Epithelial cell of proximal tubule (primary cell): ENCODE measurements around the gene SLC40A1. TPM values are rescaled to one million over a fixed set of nuclear protein-coding genes. Genes with fewer than 3 reads are reported as not detected.

Experiments
- DNase-seq: peaks from one replicate; pipeline ENCODE4 v3.0.0-alpha.2; 2011; ENCODE audit warnings: low read depth
- H3K4me3 ChIP-seq: 2 replicates; pipeline ENCODE4 v1.5.1; 2011; ENCODE audit warnings: low read depth, mild to moderate bottlenecking, low read length
- CTCF ChIP-seq: conservative IDR thresholded peaks from 2 replicates; pipeline ENCODE4 v1.5.1; 2012; ENCODE audit warnings: low read depth, mild to moderate bottlenecking, low read length
- total RNA-seq: library from RNA; depleted of rRNA; stranded (reverse); fragments of >200 nt; gene quantifications from 2 replicates; pipeline ENCODE4 v1.2.3, GENCODE V29; 2015

The SLC40A1 gene
- total RNA-seq, 1 donor from 2014 or later = 5.8 TPM

GRCh38 chr2:189527812-189528592, 52.6 kb downstream of the SLC40A1 start:
- no peak overlapping the region for H3K4me3 ChIP-seq
- no peak for DNase-seq
- no peak for TF ChIP-seq CTCF

DNA sequence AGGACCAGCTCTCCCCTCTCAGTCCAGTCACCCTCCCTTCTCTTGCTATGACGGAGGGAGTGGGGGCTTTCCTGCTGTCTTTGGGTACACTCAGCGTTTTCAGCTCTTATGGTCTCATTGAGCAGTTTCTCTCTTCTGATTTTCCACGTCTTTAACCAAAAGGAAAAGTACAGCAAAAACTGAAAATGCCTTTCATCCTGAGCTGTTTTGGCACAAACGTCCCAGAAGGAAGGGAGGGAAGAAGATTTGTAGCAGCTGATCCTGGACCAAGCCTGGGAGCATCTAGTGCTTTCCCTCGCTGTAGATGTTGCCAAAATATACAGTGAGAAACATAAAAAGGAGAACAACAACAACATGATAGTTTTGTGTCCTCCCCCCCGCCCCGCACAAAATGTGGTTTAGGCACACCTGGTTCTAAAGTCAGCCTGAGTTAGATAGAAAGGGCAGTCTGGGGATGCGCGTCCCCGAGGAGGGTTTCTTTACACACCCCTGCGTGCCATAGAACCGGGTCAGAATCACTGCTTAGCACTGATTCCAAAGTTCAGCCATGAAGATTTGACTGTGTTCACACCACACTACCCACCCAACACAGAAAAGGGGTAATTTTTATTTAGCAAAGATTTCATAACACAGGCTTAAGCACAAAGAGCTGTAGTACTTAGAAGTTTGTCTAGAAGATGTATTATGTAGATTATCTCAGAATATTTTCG, 53.4 kb downstream of the SLC40A1 start:
- TF ChIP-seq CTCF = no peak
- H3K4me3 ChIP-seq = no peak overlapping the region
- no peak for DNase-seq

GRCh38 chr2:189526241-189526640, 54.3 kb downstream of the SLC40A1 start:
- no peak overlapping the region for H3K4me3 ChIP-seq
- no peak for TF ChIP-seq CTCF
- DNase-seq = no peak

DNA sequence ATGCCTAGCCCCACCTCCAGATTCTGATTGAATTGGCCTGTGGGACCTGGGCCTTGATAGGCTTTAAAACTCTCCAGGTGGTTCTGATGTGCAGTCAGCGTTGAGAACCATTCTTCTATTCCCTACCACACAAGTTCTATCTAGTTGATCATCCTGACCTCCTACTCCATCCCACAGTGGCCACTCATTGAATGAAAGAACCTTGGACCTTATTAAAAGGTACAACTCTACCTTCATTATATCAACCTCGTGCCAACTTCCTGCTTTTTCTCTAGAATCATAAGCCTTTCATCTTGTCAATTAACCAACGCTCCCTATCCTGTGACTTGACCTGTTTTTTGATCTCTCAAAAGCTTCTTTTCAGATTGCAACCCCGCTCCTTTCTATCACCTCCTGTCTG, 55.8 kb downstream of the SLC40A1 start:
- H3K4me3 ChIP-seq = no peak overlapping the region
- no peak for TF ChIP-seq CTCF
- no peak for DNase-seq

DNA sequence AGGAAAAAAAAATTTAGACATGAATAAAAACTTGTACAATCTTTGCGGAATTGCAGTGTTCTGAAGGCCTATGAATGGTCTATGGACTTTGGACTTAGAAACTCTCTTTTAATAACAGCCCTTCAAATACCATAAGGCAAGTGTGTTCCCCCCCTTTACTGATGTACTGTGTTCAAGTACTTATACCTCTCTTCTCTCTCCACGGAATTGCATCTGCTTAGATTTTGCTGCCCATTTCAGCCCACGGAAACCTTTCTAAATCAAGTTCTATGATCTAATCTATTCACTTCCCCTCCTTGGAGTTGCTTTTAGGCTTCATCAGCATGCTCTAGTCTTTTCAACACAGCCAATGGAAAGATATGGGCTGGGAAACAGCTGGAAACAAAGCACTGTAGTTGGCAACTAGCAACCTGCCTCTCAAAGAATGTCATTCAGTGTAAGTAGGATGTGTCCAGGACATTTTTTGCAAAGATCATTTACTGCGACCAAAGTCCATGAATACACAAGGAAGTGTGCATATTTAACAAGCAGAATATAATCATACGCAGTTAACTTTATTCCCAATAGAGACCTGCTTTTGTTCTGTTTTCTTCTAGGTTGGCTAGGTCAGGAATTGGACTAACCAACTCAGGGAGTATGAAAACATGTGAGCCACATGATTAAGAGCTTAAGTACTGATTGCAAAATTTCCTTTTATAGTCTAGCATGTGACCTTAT, 58.0 kb downstream of the SLC40A1 start:
- H3K4me3 ChIP-seq = no peak overlapping the region
- no peak for TF ChIP-seq CTCF
- DNase-seq = no peak

- no peak for DNase-seq
- peak; percentile 3 for TF ChIP-seq CTCF
- no peak overlapping the region for H3K4me3 ChIP-seq
These were observed 58.7 kb downstream of the SLC40A1 start for GRCh38 chr2:189521699-189522434.
